ENCODE measurements around the gene DAPP1. TPM values are rescaled to one million over a fixed set of nuclear protein-coding genes. Genes with fewer than 3 reads are reported as not detected.

DAPP1 gene
- total and polyA plus RNA-seq, 2 of the 4 experiments (the other 2 are of a cell fraction): not detected

DNA sequence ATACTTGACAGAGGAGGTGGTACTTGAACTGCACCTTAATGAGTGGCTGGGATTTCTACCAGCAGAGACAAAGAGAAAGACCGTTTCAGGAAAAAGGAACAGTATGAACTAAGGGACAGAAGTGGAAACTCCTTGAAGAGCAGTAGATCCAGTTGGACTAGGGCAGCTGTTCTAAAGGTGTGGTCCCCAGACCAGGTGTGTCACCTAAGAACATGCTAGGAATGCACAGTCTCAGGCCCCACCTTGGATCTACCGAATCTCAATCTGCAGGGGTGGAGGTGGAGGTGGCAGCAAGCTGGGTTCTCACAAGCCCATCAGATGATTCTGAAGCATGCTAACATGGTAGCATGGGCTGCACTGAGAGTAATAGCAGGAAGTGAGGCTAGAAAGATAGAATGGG lies 22.3 kb downstream of the DAPP1 start:
- Histone ChIP-seq H2AK9ac (replicated peaks; ENCODE audit: low read depth, low read length, poor library complexity) (no peak overlapping the region), H2BK20ac (ENCODE audit: low read depth, low read length) (no peak overlapping the region), H3K9ac (ENCODE audit: low read depth, low read length) (no peak overlapping the region), H4K8ac (ENCODE audit: low read depth in 2 of 2, low read length in 2 of 2) (no peak overlapping the region), H2AFZ (replicated peaks; ENCODE audit: low read length, poor library complexity) (no peak overlapping the region), H4K5ac (ENCODE audit: low read depth, low read length) (no peak overlapping the region), H3K27ac (ENCODE audit: insufficient read depth, low read length) (no peak overlapping the region), H2BK120ac (ENCODE audit: low read depth, low read length) (no peak overlapping the region), H3K36me3 (ENCODE audit: control insufficient read depth, insufficient read depth, low read length) (no peaks in the 10 kb centered on the region), H3K27me3 (ENCODE audit: control insufficient read depth, insufficient read depth, low read length) (0 out of 2 replicates have a peak, but pooled peaks cover 2% of the 10 kb centered on the region), H4K91ac (ENCODE audit: insufficient read depth, low read depth, low read length) (no peak overlapping the region), H3K23ac (ENCODE audit: low read depth, low read length) (no peak overlapping the region), H3K79me1 (ENCODE audit: low read depth in 1 of 2, low read length in 2 of 2) (no peaks in the 10 kb centered on the region), H2BK15ac (ENCODE audit: low read depth, low read length) (no peak overlapping the region), H3K9me3 (ENCODE audit: control insufficient read depth, insufficient read depth, low read length) (no peaks in the 10 kb centered on the region), H3K56ac (ENCODE audit: extremely low read depth, insufficient read depth, low read length) (no peak overlapping the region), H4K20me1 (ENCODE audit: insufficient read depth, low read length) (no peaks in the 10 kb centered on the region), H3K9me1 (ENCODE audit: insufficient read depth, low read length) (no peaks in the 10 kb centered on the region), H2AK5ac (ENCODE audit: low read depth, low read length) (no peak overlapping the region), H3K4ac (ENCODE audit: low read depth, low read length) (no peak overlapping the region), H3K18ac (ENCODE audit: low read depth, low read length) (no peak overlapping the region), H3K4me3 (ENCODE audit: insufficient read depth, low read depth, low read length) (no peak overlapping the region), H3K4me2 (ENCODE audit: low read depth, low read length) (no peak overlapping the region), H3K4me1 (ENCODE audit: control insufficient read depth, insufficient read depth, low read length) (no peaks in the 10 kb centered on the region), H2BK5ac (ENCODE audit: low read depth, low read length, poor library complexity, severe bottlenecking) (no peak overlapping the region), H3K14ac (replicated peaks; ENCODE audit: low read depth, low read length) (no peak overlapping the region)
- ATAC-seq (ENCODE audit: low read depth): no peak
- dilution Hi-C loops (cut with HindIII; ENCODE audit: low sequenced_read_pairs, unreplicated experiment): no loop called here
- POLR2A ChIA-PET (ENCODE audit: unreplicated experiment): no interaction called here
- TF ChIP-seq, protein P1, sequence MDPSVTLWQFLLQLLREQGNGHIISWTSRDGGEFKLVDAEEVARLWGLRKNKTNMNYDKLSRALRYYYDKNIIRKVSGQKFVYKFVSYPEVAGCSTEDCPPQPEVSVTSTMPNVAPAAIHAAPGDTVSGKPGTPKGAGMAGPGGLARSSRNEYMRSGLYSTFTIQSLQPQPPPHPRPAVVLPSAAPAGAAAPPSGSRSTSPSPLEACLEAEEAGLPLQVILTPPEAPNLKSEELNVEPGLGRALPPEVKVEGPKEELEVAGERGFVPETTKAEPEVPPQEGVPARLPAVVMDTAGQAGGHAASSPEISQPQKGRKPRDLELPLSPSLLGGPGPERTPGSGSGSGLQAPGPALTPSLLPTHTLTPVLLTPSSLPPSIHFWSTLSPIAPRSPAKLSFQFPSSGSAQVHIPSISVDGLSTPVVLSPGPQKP (IDR thresholded peaks at IDR 0.05; ENCODE audit: borderline replicate concordance, low read depth, low read length): no peak
- TF ChIP-seq POLR2A (IDR thresholded peaks at IDR 0.05; ENCODE audit: low read depth, low read length) (no peak), RFX5 (IDR thresholded peaks at IDR 0.05; ENCODE audit: low read depth, low read length) (no peak), NFE2L2 (IDR thresholded peaks at IDR 0.05; ENCODE audit: low read depth, low read length) (no peak), CEBPB (IDR thresholded peaks at IDR 0.05; ENCODE audit: low read depth, low read length) (no peak), CHD1 (IDR thresholded peaks at IDR 0.05; ENCODE audit: low read depth, low read length) (no peak), MAFK (IDR thresholded peaks at IDR 0.05; ENCODE audit: low read depth, low read length) (no peak), FOS (IDR thresholded peaks at IDR 0.05; ENCODE audit: low read depth, low read length) (no peak), MAZ (IDR thresholded peaks at IDR 0.05; ENCODE audit: borderline replicate concordance, low read depth, low read length) (no peak), BHLHE40 (IDR thresholded peaks at IDR 0.05; ENCODE audit: low read depth, low read length) (no peak)
- TF ChIP-seq, protein P2, sequence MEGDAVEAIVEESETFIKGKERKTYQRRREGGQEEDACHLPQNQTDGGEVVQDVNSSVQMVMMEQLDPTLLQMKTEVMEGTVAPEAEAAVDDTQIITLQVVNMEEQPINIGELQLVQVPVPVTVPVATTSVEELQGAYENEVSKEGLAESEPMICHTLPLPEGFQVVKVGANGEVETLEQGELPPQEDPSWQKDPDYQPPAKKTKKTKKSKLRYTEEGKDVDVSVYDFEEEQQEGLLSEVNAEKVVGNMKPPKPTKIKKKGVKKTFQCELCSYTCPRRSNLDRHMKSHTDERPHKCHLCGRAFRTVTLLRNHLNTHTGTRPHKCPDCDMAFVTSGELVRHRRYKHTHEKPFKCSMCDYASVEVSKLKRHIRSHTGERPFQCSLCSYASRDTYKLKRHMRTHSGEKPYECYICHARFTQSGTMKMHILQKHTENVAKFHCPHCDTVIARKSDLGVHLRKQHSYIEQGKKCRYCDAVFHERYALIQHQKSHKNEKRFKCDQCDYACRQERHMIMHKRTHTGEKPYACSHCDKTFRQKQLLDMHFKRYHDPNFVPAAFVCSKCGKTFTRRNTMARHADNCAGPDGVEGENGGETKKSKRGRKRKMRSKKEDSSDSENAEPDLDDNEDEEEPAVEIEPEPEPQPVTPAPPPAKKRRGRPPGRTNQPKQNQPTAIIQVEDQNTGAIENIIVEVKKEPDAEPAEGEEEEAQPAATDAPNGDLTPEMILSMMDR (conservative IDR thresholded peaks at IDR 0.05; ENCODE audit: low read depth, low read length): no peak
- WGBS, 2 experiments (ENCODE audit: extremely low coverage in 2 of 2, insufficient read length in 1 of 2): 43% methylated on average over 1 of the region's 2 CpGs; no CpG with 5 or more reads in 1 of the 2 experiments
- no peak for DNase-seq
- no TSS peak for BruUV-seq (replicated peaks)
- CTCF ChIA-PET: no interaction called here
- in situ Hi-C loops (cut with MboI; ENCODE audit: low sequenced_read_pairs): no loop called here
- intact Hi-C loops (cut with micrococcal nuclease): no loop called here
